SKM-1 treated with dmso at 0.1 percent for 144 hours (cell line): ENCODE results near the gene SDK1.

Experiments used
- DNase-seq: peaks from one replicate; lab custom pipeline; 2025; ENCODE audit not compliant: unreplicated experiment; lab: John Stamatoyannopoulos, UW

Gene SDK1

GRCh38 chr7:3455806-3456595, 154.9 kb downstream of the SDK1 start:
- DNase-seq, result no peak

GRCh38 chr7:3459111-3459510, 158.1 kb downstream of the SDK1 start:
- DNase-seq, result no peak

- no peak for DNase-seq
Measured at GRCh38 chr7:3461923-3462322, 160.9 kb downstream of the SDK1 start.

- DNase-seq, result no peak
Measured at GRCh38 chr7:3463696-3464095, 162.6 kb downstream of the SDK1 start.

- no peak for DNase-seq
Measured at GRCh38 chr7:3464900-3465622, 164.0 kb downstream of the SDK1 start.

GRCh38 chr7:3466261-3466660, 165.2 kb downstream of the SDK1 start:
- no peak for DNase-seq

GRCh38 chr7:3469641-3470040, 168.6 kb downstream of the SDK1 start:
- DNase-seq, result no peak

GRCh38 chr7:3480197-3480596, 179.1 kb downstream of the SDK1 start:
- no peak for DNase-seq

- DNase-seq, result no peak
Measured at GRCh38 chr7:3481435-3481834, 180.4 kb downstream of the SDK1 start.

- DNase-seq, result peak; percentile 43
Measured at GRCh38 chr7:3482147-3482921, 181.3 kb downstream of the SDK1 start.

- no peak for DNase-seq
Measured at GRCh38 chr7:3486841-3487240, 185.8 kb downstream of the SDK1 start.

- DNase-seq, result no peak
Measured at GRCh38 chr7:3488829-3489228, 187.8 kb downstream of the SDK1 start.

- DNase-seq, result no peak
Measured at GRCh38 chr7:3493499-3493898, 192.4 kb downstream of the SDK1 start.

- DNase-seq, result no peak
Measured at GRCh38 chr7:3494947-3495346, 193.9 kb downstream of the SDK1 start.

GRCh38 chr7:3495530-3495929, 194.5 kb downstream of the SDK1 start:
- DNase-seq, result no peak

- DNase-seq, result no peak
Measured at GRCh38 chr7:3495954-3496353, 194.9 kb downstream of the SDK1 start.

- no peak for DNase-seq
Measured at GRCh38 chr7:3497796-3498195, 196.7 kb downstream of the SDK1 start.

- DNase-seq, result no peak
Measured at GRCh38 chr7:3501671-3502070, 200.6 kb downstream of the SDK1 start.

GRCh38 chr7:3504384-3504783, 203.3 kb downstream of the SDK1 start:
- DNase-seq, result no peak

- DNase-seq, result peak; percentile 18
Measured at GRCh38 chr7:3510101-3511020, 209.3 kb downstream of the SDK1 start.

GRCh38 chr7:3517344-3517743, 216.3 kb downstream of the SDK1 start:
- no peak for DNase-seq
